Stimulated activated CD4-positive, alpha-beta T cell treated with anti-CD3 and anti-CD28 coated beads, TNF-alpha, amount 100 ng/mL, for 24 hours (primary cell): Measurements from ENCODE around the gene NACC1.

Experiments used
- DNase-seq, 3 experiments: peaks; one replicate each; pipeline ENCODE4 v3.0.0-alpha.2; 2020; ENCODE audit warnings: low read depth in 3 of 3

The NACC1 gene

GRCh38 chr19:13120817-13121216 is 2.8 kb downstream of the NACC1 start:
- DNase-seq, result no peak

- no peak for DNase-seq
Observed at GRCh38 chr19:13121551-13122274, 3.6 kb downstream of the NACC1 start.

GRCh38 chr19:13122275-13122878 is 4.3 kb downstream of the NACC1 start:
- no peak for DNase-seq

GRCh38 chr19:13122980-13123957 is 5.2 kb downstream of the NACC1 start:
- DNase-seq, result no peak

- DNase-seq, result no peak
Observed at GRCh38 chr19:13127051-13127450, 9.0 kb downstream of the NACC1 start.

GRCh38 chr19:13127811-13128575 is 9.9 kb downstream of the NACC1 start:
- no peak for DNase-seq

GRCh38 chr19:13128583-13128982 is 10.5 kb downstream of the NACC1 start:
- DNase-seq, result no peak

- no peak for DNase-seq
Observed at GRCh38 chr19:13129384-13129783, 11.3 kb downstream of the NACC1 start.

GRCh38 chr19:13130886-13131490 is 12.9 kb downstream of the NACC1 start:
- no peak for DNase-seq

GRCh38 chr19:13132471-13133180 is 14.6 kb downstream of the NACC1 start:
- DNase-seq, result peak in 1 of 3 experiments; percentile 70

GRCh38 chr19:13133241-13133870 is 15.3 kb downstream of the NACC1 start:
- no peak for DNase-seq

GRCh38 chr19:13134626-13135025 is 16.6 kb downstream of the NACC1 start:
- no peak for DNase-seq

GRCh38 chr19:13135068-13136062 is 17.3 kb downstream of the NACC1 start:
- DNase-seq, result no peak

GRCh38 chr19:13137290-13137794 is 19.3 kb downstream of the NACC1 start:
- DNase-seq, result no peak

GRCh38 chr19:13138171-13138915 is 20.3 kb downstream of the NACC1 start:
- DNase-seq, result no peak

- no peak for DNase-seq
Observed at GRCh38 chr19:13138916-13139198, 20.8 kb downstream of the NACC1 start.

GRCh38 chr19:13139633-13140311 is 21.7 kb downstream of the NACC1 start:
- no peak for DNase-seq
